ENCODE measurements around the gene SRSF9. TPM values are rescaled to one million over a fixed set of nuclear protein-coding genes. Genes with fewer than 3 reads are reported as not detected.

The SRSF9 gene
- polyA plus RNA-seq, 3 donors = 127 to 218 (median 200) TPM

- Histone ChIP-seq H3K4me1 (ENCODE audit: control insufficient read depth in 1 of 2, insufficient read depth in 2 of 2, low read length in 2 of 2) (no peaks in the 10 kb centered on the region), H2AFZ (ENCODE audit: insufficient read depth, low read depth, low read length, poor library complexity, severe bottlenecking) (no peak overlapping the region), H3K79me2 (ENCODE audit: insufficient read depth, low read length) (no peaks in the 10 kb centered on the region), H3K9me3 (replicated peaks in 1 of 2; ENCODE audit: control insufficient read depth in 1 of 2, insufficient read depth in 1 of 2, low read length in 2 of 2) (peaks cover 0 to 3% of the 10 kb centered on the region in 2 donors), H3K27ac (ENCODE audit: low read depth in 1 of 2, low read length in 2 of 2) (no peak overlapping the region), H4K20me1 (ENCODE audit: insufficient read depth, low read length) (no peaks in the 10 kb centered on the region), H3K4me3 (replicated peaks in 1 of 3; ENCODE audit: low read depth in 2 of 3, low read length in 3 of 3) (no peak overlapping the region), H3K4me2 (replicated peaks; ENCODE audit: extremely low read depth, low read length, poor library complexity, severe bottlenecking) (no peak overlapping the region), H3K27me3 (ENCODE audit: control insufficient read depth in 2 of 2, insufficient read depth in 2 of 2, low read length in 2 of 2) (peaks cover 0 to 4% of the 10 kb centered on the region in 2 donors), H3K9ac (ENCODE audit: insufficient read depth, low read length, poor library complexity, severe bottlenecking) (no peak overlapping the region), H3K36me3 (replicated peaks in 1 of 2; ENCODE audit: control insufficient read depth in 1 of 2, insufficient read depth in 2 of 2, low read length in 2 of 2) (no peaks in the 10 kb centered on the region)
- DNase-seq = no peak
- WGBS (ENCODE audit: insufficient coverage) = 94% methylated on average over 7 of the region's 7 CpGs
- Mint-ChIP-seq H3K36me3 (no peaks in the 10 kb centered on the region), H3K4me3 (peak overlapping the region in 1 of 2 donors; percentile 36), H3K9me3 (peaks cover 0 to 6% (median 3%) of the 10 kb centered on the region in 7 donors), H3K27me3 (ENCODE audit: low read depth in 3 of 3) (peaks cover 11 to 33% (median 18%) of the 10 kb centered on the region in 3 donors), H3K4me1 (peaks cover 2% of the 10 kb centered on the region), H3K27ac (no peak overlapping the region)
- intact Hi-C loops (cut with micrococcal nuclease) = no loop called here
- TF ChIP-seq, protein P1, sequence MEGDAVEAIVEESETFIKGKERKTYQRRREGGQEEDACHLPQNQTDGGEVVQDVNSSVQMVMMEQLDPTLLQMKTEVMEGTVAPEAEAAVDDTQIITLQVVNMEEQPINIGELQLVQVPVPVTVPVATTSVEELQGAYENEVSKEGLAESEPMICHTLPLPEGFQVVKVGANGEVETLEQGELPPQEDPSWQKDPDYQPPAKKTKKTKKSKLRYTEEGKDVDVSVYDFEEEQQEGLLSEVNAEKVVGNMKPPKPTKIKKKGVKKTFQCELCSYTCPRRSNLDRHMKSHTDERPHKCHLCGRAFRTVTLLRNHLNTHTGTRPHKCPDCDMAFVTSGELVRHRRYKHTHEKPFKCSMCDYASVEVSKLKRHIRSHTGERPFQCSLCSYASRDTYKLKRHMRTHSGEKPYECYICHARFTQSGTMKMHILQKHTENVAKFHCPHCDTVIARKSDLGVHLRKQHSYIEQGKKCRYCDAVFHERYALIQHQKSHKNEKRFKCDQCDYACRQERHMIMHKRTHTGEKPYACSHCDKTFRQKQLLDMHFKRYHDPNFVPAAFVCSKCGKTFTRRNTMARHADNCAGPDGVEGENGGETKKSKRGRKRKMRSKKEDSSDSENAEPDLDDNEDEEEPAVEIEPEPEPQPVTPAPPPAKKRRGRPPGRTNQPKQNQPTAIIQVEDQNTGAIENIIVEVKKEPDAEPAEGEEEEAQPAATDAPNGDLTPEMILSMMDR (IDR thresholded peaks at IDR 0.05) = no peak
Observed at GRCh38 chr12:120429368-120429767, 40.2 kb downstream of the SRSF9 start.

- H4K20me1 ChIP-seq (ENCODE audit: insufficient read depth, low read length) = no peaks in the 10 kb centered on the region
- Mint-ChIP-seq H3K9me3 (peaks cover 0 to 8% (median 3%) of the 10 kb centered on the region in 7 donors), H3K36me3 (no peaks in the 10 kb centered on the region), H3K4me3 (no peak overlapping the region), H3K27ac (no peak overlapping the region), H3K27me3 (ENCODE audit: low read depth in 3 of 3) (peaks cover 11 to 29% (median 17%) of the 10 kb centered on the region in 3 donors), H3K4me1 (peaks cover 2% of the 10 kb centered on the region)
- no peak overlapping the region for H3K4me3 ChIP-seq (replicated peaks in 1 of 3; ENCODE audit: low read depth in 2 of 3, low read length in 3 of 3)
- H3K27ac ChIP-seq (ENCODE audit: low read depth in 1 of 2, low read length in 2 of 2) = no peak overlapping the region
- peaks cover 0 to 4% of the 10 kb centered on the region in 2 donors for H3K27me3 ChIP-seq (ENCODE audit: control insufficient read depth in 2 of 2, insufficient read depth in 2 of 2, low read length in 2 of 2)
- no peaks in the 10 kb centered on the region for H3K36me3 ChIP-seq (replicated peaks in 1 of 2; ENCODE audit: control insufficient read depth in 1 of 2, insufficient read depth in 2 of 2, low read length in 2 of 2)
- H3K9me3 ChIP-seq (replicated peaks in 1 of 2; ENCODE audit: control insufficient read depth in 1 of 2, insufficient read depth in 1 of 2, low read length in 2 of 2) = peaks cover 0 to 3% of the 10 kb centered on the region in 2 donors
- DNase-seq = no peak
- H2AFZ ChIP-seq (ENCODE audit: insufficient read depth, low read depth, low read length, poor library complexity, severe bottlenecking) = no peak overlapping the region
- intact Hi-C loops (cut with micrococcal nuclease) = no loop called here
- WGBS (ENCODE audit: insufficient coverage) = 60% methylated on average over 4 of the region's 8 CpGs
- no peaks in the 10 kb centered on the region for H3K4me1 ChIP-seq (ENCODE audit: control insufficient read depth in 1 of 2, insufficient read depth in 2 of 2, low read length in 2 of 2)
- H3K9ac ChIP-seq (ENCODE audit: insufficient read depth, low read length, poor library complexity, severe bottlenecking) = no peak overlapping the region
- no peak overlapping the region for H3K4me2 ChIP-seq (replicated peaks; ENCODE audit: extremely low read depth, low read length, poor library complexity, severe bottlenecking)
- TF ChIP-seq, protein P1 (IDR thresholded peaks at IDR 0.05) = no peak
- no peaks in the 10 kb centered on the region for H3K79me2 ChIP-seq (ENCODE audit: insufficient read depth, low read length)
Observed at GRCh38 chr12:120428597-120429229, 40.8 kb downstream of the SRSF9 start.

Measured in CD14-positive monocyte (primary cell).